HEK293T (cell line): ENCODE measurements around the gene FHL1.

Source experiments
- BHLHE40 ChIP-seq: fragments of 450-650 bp; IDR thresholded peaks from 2 replicates; pipeline ENCODE4 v1.6.1; 2016; ENCODE audit warnings: mild to moderate bottlenecking, moderate library complexity, borderline replicate concordance
- ELF4 ChIP-seq: fragments of 450-650 bp; IDR thresholded peaks from 2 replicates; pipeline ENCODE4 v1.6.1; 2017; ENCODE audit warnings: antibody characterized with exemption
- FOXK2 ChIP-seq: fragments of 450-650 bp; IDR thresholded peaks from 2 replicates; pipeline ENCODE4 v1.6.1; 2016; ENCODE audit warnings: mild to moderate bottlenecking
- FOXM1 ChIP-seq: fragments of 450-650 bp; IDR thresholded peaks from 2 replicates; pipeline ENCODE4 v1.6.1; 2017; ENCODE audit warnings: mild to moderate bottlenecking, borderline replicate concordance
- HDGF ChIP-seq: fragments of 450-650 bp; IDR thresholded peaks from 2 replicates; pipeline ENCODE4 v1.6.1; 2017; ENCODE audit warnings: antibody characterized with exemption, borderline replicate concordance
- LEF1 ChIP-seq: fragments of 450-650 bp; IDR thresholded peaks from 2 replicates; pipeline ENCODE4 v1.6.1; 2017; ENCODE audit warnings: mild to moderate bottlenecking, borderline replicate concordance
- NFRKB ChIP-seq: fragments of 450-650 bp; IDR thresholded peaks from 2 replicates; pipeline ENCODE4 v1.6.1; 2016; ENCODE audit warnings: mild to moderate bottlenecking, moderate library complexity
- SP1 ChIP-seq: fragments of 450-650 bp; IDR thresholded peaks from 2 replicates; pipeline ENCODE4 v1.6.1; 2017
- TARDBP ChIP-seq: fragments of 450-650 bp; IDR thresholded peaks from 2 replicates; pipeline ENCODE4 v1.6.1; 2016
- TF ChIP-seq, protein P1 (sequence below): fragments of 450-650 bp; IDR thresholded peaks from 2 replicates; pipeline ENCODE4 v1.6.1; 2016

DNA sequence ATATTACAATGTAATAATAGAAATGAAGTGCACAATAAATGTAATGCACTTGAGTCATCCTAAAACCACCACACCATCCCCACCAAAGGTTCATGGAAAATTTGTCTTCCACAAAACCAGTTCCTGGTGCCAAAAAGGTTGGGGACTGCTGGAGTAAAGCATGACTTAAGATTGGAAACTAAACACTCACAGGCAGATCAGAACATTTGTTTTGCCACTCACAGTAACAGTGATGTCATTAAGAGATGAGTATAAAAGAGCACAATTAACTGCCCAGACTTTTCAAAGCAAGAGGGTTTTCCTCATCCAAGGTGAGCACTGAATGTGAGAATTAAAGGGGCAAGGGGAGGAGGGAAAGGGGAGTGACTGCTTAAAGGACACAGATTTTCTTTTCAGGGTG is 68.2 kb downstream of the FHL1 start:
- TF ChIP-seq, protein P1, sequence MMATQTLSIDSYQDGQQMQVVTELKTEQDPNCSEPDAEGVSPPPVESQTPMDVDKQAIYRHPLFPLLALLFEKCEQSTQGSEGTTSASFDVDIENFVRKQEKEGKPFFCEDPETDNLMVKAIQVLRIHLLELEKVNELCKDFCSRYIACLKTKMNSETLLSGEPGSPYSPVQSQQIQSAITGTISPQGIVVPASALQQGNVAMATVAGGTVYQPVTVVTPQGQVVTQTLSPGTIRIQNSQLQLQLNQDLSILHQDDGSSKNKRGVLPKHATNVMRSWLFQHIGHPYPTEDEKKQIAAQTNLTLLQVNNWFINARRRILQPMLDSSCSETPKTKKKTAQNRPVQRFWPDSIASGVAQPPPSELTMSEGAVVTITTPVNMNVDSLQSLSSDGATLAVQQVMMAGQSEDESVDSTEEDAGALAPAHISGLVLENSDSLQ: no peak
- no peak for TF ChIP-seq BHLHE40
- TF ChIP-seq FOXM1: no peak
- TF ChIP-seq HDGF: no peak
- no peak for TF ChIP-seq TARDBP
- TF ChIP-seq NFRKB: no peak
- TF ChIP-seq FOXK2: no peak
- TF ChIP-seq SP1: no peak
- TF ChIP-seq ELF4: no peak
- TF ChIP-seq LEF1: no peak
